Fibroblast of peridontal ligament (primary cell): ENCODE results near the gene RAP1GAP.

ENCODE experiments used
- DNase-seq: peaks from one replicate; pipeline ENCODE4 v3.0.0-alpha.2; 2010; ENCODE audit errors: extremely low read depth

The RAP1GAP gene

DNA sequence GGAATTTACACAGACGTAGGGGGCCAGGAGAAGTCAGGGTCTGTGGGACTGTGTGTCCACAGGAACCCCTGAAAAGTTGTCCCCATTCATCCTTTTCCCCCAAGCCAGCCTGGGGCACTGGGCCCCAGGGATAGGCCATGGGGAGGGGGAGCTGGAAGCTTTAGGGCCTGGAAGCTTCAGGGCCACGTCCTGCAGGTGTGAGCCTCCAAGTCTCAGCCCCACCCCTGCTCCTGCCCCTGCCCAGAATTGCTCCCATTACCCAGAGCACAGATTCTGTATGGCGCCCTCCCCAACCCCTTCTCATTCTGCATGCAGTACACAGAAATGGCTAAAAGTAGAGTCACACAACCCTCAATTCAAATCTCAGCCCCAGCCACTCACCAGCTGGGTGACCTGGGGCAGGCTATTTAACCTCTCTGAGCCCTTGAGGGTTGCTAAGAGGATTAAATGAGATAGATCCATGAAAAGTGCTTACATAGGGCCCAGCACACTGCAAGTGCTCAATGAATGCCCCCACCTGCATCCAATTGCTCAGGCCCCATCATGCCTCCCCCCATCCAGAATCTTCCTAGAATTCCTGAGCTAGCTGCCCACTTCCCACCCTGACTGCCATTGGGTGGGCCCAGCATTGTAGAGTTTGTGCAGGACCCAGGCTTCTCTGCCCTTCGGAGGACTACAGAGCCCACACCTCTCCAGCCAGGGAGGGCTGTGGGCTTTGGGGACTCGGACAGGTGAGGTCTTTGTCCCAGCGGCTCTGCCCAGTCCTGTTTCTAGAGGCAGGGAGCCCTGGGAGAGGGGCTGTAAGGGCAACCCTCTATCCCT is 6.5 kb downstream of the RAP1GAP start:
- DNase-seq = no peak

DNA sequence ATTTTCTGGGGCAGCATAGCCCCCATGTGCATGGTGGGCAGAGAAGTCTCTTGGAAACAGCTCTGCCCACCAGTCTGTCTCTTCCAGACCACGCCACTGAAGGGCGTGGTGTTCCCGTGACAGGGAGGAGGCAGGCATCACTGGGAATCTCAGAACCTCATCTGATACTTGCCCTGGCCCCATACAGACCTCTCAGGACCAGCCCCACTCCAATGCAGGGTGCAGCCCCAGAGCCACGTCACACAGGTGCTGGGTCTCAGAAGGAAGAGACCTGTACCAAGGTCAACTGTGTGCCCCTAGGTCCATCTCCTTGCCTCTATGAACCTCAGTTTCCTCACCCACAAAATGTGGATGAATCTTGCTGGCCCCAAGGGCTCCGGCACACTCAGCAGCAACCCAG is 7.3 kb downstream of the RAP1GAP start:
- DNase-seq = no peak

DNA sequence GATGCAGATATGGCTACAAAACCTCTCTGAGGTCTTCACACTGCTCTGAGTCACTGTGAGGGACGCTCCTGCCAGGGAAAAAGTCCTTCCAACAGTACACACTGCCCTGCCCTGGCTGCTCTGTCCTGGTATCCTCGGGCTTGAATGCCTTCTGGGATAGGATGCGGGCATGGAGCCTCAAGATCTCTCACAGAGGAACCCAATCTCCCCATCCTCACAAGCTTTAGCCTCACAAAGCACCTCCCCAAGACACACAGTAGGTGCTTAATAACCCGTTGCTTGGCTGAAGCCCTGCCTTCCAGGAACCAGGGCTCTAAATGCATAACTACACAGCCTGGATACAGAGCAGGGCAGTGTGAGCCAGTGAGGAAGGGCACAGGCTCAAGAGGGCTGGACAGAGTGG is 9.2 kb downstream of the RAP1GAP start:
- DNase-seq = no peak

DNA sequence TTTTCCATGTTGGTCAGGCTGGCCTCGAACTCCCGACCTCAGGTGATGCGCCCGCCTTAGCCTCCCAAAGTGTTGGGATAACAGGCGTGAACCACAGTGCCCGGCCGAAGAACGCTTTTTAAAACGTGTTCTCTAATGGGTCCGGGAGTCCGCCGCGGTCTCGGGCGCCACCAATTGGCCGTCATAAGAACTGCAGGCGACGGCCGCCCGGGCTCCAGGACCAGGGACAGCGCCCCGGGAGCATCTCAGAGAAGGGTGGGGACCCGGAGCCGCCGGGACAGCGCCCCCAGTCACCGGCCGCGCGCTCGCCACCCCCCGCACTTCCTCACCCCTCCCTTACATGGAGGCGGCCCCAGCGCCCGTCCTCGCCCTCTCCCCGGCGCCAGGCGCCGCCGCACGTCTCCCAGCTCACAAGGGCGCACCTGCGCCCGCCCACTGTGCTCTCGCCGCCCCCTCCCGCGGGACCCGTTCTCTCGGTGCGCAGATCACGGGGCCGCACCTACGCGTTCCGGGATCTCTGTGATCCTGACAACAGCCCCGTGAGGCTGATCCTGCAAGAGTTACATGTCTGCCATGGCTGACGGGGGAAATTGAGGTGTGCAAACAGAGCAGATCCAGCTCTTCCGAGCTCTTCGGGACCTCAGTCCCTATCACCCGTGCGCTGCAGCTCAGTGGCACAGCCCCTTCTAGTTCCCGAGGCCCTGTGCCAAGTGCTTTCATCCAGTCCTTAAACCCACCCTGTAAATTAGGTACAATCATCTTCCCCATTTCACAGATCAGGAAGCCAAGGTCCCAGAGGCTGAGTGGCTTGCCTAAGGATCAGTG is 9.8 kb downstream of the RAP1GAP start:
- peak; percentile 39 for DNase-seq

DNA sequence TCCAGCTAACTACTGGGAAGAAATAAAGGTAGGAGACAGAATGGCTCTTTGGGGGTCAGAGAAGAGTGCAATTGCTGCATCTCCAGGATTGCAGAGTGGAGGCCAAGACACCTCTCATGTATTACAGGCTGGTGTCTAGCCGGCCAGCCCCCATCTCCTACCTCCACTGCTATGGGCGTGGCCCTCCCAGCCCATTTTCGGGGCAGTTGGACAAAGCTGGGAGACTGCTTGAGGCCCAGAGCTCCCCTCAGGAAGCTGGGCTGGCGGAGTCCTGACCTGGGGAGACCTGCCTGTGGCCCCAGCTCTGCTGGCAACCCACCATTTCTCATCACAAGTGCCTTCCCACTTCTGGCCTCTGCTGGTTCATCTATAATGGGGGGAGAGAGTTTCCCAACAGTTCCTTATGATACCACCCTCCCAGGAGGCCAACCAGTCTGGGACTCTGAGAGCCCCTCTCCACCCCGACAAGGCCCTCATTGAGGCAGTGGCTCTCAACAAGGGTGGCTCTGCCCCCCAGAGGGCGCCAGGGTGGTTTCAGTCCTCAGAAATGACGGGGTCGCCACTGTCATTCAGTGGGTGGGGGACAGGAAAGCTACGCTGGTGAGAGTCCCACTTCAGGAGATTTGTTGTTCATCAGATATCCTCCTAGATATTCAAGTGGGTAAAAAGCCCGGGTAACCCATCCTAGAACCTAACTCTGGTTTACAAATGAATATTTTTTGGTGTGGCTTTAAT is 11.5 kb downstream of the RAP1GAP start:
- DNase-seq = no peak

DNA sequence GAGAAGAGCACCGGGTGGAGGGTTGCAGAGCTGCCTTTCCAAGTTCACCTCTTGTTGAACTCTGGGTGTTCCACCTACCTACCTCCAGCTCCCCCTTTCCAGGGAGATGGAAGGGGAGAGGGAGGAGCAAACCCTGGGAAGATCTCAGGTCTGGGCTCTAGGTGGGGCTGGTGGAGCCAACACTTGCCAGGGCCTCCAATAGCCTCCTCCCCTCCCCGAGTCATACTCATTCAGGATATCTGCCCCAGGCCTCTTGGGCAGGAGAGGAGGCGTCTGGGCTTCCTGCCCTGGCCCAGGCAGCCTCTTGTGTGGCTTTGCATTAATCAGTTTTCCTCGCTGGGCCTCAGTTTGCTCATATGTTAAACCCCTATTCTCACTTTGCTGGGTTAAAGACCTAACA is 13.4 kb downstream of the RAP1GAP start:
- DNase-seq = no peak

DNA sequence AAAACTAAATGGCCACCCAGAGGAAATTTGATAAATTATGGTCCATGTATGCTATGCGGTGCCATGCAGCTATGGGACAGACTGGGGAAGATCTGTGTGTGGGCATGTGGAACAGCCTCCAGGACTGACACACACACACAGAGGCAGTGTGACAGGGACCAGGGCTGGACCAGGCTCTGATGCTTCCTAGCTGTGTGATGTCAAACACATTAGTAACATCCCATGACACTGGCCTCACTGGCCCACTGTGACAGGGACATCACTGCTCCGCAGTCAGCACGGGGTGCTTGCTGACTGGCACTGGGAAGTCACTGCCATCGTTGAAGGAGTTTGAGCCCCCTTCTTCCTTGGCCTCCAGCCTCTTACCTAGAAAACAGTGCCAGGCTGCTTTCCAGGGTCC is 13.9 kb downstream of the RAP1GAP start:
- DNase-seq = no peak

DNA sequence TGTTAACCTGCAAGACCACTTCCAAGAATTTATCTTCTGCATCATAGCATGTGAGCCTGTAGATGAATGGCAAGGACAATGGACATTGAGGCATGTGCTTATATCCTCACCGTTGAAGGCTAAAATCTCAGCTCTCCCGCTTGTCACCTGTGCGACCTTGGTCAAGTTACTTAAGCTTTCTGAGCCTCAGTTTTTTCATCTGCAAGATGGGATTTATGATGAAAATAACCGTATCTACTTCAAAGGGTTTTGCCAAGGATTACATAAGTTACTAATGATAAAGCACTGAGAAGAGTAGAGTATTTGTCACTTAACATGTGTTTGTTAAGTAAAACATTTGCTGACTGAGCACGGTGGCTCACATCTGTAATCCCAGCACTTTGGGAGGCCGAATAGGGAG is 14.9 kb downstream of the RAP1GAP start:
- DNase-seq = no peak

DNA sequence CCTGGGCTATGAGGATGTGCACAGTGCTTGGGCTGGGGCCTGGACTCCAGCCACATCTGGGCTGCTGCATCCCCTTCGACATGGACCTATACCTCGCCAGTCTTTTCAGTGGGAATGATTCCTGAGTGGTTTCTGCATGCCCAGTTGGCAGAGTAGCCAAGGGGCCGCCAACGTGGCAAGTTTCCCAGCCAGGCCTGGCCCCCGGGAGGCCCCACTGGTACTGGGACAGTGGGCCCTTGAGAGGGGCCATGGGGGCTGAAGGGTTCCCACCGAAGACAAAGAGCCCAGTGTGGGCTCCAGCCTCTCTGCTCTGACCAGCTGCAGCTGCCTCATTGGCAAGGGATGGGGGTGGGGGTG is 15.4 kb downstream of the RAP1GAP start:
- DNase-seq = no peak

DNA sequence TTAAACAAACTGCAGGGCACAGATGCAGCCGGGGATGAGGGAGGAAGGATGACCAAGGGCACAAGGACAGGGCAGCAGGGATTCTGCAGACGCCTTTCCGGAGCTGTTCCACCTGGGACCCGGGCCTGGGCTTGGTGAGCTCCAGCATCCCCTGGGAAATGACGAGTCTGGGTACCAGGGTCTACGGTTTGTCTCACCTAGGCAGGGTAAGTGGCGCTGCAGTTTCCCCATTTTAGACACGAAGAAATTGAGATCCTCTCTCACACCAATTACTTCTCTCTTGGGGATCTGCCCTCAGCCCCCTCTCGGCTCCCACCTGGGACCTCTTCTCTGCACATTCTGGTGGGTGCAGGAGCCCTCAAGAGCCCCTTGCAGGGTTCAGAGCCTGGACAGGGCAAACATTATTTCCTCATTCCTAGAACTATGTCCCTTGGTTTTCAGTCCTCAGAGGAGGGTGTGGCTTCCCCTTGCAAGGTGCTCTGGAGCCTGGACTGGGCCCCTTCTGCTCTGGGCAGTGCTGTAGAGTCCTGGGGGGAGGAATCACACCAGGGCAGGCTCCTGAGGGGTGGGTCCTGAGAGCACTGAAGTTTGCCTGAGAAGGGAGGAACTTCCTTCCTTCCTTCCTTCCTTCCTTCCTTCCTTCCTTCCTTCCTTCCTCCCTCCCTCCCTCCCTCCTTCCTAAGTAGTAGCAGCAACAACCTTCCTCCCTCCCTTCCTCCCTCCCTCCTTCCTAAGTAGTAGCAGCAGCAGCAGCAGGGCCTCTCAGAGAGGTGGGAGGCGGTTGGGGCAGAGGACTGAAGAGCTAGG is 16.0 kb downstream of the RAP1GAP start:
- DNase-seq = no peak

DNA sequence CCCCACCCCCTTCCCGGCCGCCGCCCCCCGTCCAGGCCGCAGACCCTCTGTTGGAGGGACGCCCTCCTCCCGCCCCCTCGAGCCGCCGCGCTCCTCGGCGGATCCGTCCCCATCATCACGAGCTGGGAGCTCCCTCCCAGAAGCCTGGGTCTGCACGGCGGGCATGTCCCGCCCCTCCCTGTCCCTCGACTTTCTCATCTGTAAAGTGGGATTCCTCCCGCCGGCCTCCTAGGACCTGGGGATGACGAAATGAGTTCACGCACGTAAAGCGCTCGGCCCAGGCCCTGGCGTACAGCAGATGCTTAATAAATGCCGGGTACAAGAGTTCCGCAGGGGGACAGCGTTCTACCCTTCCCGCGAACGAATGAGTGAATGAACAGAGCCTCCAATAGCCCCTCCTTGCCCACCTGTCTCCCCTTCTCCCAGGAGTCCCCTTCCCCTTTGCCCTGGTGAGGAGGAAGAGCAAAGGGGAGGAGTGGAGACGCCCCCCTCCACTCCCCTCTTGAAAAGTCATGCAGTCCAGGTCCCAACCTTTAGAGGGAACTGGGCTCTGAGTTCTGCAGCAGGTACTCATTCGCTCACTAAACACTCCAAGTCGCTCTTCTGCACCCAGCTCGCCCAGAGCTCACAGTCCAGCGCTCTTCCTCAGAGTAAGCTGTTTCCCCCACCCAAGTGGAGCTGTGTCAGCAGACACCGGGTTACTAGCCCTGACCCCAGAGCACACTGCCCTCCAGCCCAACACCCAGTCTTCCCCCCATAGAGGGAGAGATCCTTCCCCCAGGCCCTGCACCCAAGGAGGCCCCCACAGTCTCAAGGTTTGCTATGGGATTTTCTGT is 16.8 kb downstream of the RAP1GAP start:
- DNase-seq = no peak

DNA sequence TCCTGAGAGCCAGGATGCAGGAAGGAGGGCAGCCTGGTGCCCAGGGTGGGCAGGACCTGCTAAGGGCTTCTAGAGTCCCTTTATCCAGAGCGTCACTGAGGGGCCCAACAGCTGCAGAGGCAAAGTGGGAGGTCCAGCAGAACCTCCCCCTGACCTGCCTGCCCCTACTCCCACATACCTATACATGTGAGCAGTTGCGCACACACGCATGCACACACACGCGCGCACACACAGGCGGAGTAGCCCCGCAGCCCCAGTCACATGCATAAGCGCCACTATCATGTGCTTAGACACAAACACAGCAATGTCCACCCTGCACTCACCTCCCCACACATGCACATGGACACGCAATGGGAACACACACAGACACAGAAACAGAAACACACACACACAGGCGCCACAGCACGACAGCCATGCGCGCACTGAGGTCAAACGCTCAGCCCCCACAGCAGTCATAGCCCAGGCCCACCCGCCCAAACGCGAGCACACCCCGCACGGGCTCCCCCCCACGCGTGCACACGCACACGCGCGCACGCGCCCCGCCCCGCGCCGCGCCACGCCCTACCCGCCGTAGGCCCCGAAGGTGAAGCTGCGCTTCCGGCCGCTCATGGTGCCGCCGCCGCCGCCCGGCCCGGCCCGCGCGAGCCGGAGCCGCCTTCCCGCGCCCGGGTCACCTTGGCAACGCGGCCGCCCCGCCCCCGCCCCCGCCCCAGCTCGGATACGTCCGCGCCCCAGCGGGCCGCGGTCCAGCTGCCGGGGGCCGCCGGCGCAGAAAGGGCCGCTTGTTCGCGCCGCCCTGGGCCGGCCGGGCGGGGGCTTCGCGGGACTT is 17.7 kb downstream of the RAP1GAP start:
- no peak for DNase-seq

DNA sequence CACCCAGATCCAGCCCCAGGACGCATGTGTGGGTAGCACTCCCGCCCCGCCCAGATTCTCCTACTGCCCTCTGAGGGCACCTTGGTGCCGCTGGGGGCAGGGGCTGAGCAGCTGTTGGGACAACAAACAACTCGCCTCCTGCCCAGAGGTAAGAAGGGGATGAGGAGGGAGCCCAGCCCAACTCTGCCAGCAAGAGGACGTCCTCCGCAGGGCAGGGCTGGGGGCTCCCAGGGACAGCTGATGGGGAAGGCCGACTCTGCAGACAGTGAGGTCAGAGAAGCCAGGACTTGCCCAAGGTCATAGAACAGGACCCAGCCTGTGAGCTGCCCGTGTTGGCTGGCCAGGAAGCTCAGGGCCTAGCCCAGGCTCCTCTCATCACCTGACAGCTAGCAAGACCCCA is 18.8 kb downstream of the RAP1GAP start:
- DNase-seq = no peak

DNA sequence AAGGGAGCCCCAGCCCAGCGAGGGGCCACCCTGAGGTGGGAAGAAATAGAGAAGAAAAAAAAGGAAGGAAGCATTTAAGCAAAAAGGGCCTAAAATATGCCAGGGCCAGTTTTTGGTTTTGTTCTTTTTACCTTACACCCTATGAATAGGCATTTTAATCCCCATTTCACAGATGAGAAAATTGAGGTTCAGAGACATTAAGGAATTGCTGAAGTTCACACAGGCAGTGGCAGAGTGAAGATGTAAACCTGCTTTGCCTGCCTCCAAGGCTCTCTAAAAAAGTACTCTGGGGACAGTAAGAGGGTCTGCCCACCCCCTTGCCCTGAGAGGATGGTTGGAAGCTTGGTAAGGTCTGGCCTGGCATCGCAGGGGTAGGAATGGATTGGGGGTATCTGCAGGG is 19.8 kb downstream of the RAP1GAP start:
- DNase-seq = no peak

DNA sequence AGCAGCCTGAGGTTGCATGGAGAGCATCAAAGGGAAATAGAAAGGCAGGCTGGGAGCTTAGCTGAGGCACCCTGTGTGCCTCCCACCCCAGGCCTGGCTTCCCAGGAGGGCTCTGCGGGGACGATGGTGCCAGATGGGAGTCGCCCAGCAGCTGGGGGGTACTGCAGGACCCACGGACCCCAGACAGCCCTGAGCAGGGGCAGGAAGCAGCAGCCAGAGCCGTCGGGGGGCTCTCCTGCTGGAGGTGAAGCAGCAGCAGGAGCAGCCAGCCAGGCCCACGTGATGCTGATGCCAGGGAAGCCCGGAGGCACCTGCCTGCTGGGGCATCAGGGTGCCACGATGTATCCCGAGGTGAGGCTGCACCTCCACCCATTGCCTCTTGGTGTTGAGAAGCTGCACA is 20.4 kb downstream of the RAP1GAP start:
- no peak for DNase-seq

DNA sequence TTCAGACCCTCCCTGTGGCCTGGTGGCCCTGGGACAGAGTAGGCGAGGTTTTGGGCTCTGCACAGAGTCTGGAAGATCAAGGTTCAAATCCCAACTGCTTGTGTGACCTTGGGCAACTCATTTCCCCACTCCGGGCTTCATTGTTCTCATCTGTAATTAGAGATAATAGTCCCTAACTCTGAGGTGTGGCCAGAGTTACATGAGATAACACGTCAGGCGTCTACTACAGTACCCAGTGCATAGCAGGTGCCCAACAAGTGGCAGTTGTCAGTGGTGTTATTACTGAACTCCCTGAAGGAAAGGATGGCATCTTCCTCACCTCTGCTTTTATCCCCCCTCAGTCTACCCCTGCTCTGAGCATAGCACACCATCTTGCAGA is 20.8 kb downstream of the RAP1GAP start:
- no peak for DNase-seq

DNA sequence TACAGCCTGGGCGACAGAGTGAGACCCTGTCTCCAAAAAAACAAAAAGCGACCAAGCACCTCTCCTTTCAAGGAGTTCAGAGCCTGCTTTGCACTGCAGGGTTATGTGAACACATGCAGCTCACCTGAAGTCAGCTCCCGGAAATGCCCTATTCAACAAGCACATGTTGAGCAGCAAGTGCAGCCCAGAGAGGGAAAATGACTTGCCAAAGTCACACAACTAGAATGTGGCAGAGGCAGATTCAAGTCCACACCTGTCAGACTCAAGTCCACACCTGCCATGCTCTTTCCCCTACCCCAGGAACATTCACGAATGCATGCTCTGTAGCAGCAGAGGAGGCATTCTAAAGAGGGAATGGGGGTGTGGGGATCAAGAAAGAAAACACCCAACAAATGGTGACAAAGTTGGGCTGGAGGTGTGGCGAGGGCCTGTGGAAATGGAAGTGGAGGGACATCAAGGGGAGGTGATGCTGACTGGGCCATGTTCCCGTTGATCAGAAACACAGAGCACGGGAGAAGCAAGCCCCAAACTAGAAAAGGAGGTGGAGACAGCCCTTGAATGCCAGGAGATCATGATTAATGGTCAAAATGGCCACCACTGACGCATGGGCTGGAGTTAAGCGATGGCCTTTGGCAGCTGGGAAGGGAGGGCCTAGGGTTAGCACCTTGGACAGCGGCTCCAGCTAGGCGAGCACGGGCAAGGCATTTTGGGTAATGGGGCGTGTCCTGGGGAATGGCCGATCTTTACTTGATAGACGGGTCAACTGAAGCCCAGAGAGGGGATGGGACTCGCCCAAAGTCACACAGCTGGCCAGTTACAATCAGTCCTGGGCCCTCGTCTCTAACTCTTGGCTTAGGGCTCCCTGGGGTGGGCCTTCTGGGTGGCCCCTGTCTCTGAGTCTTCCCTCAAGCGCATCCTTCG is 21.5 kb downstream of the RAP1GAP start:
- DNase-seq = peak; percentile 60

DNA sequence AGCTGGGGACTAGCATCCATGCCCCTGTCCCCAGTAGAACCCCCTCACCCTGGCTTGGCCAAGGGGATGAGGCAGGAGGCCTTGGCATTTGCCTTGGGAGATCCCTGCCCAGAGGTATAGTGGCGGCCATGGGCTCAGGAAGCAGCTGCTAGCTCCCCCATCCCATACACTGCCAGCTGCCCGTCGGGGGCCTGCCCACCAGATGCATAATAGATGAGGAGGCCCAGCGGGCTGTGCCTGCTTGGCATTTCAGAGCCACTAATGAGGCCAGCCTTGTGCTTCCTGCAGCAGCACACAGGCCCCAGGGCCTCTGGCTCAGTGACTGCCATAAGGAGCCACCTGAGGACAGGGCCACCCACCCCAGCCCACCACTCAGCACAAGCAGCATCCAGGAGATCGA is 23.6 kb downstream of the RAP1GAP start:
- no peak for DNase-seq

DNA sequence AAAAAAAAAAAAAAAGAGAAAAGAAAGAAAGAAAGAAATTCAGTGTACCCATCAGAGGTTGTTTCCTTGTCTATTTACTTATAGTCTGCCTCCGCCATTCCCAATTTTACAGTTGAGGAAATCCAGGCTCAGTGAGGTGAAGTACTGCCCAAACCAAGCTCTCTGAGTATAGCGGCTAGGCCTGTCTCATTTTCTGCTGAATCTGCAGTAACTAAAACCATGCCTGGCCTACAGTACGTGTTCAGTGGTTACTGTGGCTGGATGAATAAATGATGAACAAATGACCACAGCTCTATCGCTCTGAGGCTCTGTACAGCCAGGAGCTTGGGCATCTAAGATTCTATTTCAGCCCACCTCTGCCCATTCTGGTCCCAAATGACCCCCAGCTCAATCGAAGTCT is 24.3 kb downstream of the RAP1GAP start:
- DNase-seq = no peak
